ENCODE measurements around the gene SLC52A1. TPM values are rescaled to one million over a fixed set of nuclear protein-coding genes. Genes with fewer than 3 reads are reported as not detected.

The SLC52A1 gene
- total and polyA plus RNA-seq, 2 of the 13 experiments (the other 11 are each of a cell fraction or from before 2014, with no cell fraction given) = 0.03 to 0.13 TPM

DNA sequence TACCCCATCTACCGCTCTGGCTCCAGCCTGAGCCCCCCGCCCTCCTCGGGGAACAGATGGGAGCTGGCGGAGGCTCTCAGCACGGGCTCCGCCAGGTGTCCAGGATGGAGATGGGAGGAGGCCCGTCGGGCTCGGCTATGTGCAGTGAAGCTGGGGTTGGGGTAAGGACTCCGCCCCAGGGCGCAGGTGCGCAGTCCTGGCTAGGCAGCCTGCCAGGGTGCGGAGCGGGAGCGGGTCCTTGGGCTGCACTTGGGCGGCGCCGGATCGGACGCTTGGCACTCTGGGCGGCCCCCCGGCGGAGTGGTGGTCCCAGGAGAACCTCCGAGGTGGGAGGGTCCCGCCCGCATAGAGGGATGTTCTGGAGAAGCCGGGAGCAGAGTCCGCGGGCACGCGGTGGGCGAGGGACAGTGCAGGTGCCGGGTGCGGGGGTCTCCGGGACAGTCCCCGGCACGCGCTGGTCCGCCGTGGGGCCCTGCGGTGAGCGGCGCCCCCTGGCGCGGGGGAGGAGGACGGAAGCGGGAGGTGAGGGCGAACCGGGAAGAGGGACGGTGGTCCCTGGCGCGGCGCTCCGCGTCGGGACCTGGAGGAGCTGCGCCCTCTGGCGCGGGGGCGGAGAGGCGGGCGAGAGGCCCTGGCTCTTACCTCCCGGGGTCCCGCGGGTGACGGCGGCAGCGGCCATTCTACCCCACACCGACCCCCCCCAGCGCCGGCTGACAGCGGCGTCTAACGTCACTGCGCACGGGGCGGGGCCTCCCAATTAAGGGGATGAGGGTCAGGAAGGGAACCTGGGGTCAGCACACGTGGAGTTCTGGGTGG, 48.1 kb downstream of the SLC52A1 start, which contains the start of gene CAMTA2 (continued):
- TF ChIP-seq, protein P1, sequence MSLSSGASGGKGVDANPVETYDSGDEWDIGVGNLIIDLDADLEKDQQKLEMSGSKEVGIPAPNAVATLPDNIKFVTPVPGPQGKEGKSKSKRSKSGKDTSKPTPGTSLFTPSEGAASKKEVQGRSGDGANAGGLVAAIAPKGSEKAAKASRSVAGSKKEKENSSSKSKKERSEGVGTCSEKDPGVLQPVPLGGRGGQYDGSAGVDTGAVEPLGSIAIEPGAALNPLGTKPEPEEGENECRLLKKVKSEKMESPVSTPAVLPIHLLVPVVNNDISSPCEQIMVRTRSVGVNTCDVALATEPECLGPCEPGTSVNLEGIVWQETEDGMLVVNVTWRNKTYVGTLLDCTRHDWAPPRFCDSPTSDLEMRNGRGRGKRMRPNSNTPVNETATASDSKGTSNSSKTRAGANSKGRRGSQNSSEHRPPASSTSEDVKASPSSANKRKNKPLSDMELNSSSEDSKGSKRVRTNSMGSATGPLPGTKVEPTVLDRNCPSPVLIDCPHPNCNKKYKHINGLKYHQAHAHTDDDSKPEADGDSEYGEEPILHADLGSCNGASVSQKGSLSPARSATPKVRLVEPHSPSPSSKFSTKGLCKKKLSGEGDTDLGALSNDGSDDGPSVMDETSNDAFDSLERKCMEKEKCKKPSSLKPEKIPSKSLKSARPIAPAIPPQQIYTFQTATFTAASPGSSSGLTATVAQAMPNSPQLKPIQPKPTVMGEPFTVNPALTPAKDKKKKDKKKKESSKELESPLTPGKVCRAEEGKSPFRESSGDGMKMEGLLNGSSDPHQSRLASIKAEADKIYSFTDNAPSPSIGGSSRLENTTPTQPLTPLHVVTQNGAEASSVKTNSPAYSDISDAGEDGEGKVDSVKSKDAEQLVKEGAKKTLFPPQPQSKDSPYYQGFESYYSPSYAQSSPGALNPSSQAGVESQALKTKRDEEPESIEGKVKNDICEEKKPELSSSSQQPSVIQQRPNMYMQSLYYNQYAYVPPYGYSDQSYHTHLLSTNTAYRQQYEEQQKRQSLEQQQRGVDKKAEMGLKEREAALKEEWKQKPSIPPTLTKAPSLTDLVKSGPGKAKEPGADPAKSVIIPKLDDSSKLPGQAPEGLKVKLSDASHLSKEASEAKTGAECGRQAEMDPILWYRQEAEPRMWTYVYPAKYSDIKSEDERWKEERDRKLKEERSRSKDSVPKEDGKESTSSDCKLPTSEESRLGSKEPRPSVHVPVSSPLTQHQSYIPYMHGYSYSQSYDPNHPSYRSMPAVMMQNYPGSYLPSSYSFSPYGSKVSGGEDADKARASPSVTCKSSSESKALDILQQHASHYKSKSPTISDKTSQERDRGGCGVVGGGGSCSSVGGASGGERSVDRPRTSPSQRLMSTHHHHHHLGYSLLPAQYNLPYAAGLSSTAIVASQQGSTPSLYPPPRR (CRISPR knock-in tag; IDR thresholded peaks at IDR 0.05; ENCODE audit: borderline replicate concordance) = no peak
- TF ChIP-seq, protein P2, sequence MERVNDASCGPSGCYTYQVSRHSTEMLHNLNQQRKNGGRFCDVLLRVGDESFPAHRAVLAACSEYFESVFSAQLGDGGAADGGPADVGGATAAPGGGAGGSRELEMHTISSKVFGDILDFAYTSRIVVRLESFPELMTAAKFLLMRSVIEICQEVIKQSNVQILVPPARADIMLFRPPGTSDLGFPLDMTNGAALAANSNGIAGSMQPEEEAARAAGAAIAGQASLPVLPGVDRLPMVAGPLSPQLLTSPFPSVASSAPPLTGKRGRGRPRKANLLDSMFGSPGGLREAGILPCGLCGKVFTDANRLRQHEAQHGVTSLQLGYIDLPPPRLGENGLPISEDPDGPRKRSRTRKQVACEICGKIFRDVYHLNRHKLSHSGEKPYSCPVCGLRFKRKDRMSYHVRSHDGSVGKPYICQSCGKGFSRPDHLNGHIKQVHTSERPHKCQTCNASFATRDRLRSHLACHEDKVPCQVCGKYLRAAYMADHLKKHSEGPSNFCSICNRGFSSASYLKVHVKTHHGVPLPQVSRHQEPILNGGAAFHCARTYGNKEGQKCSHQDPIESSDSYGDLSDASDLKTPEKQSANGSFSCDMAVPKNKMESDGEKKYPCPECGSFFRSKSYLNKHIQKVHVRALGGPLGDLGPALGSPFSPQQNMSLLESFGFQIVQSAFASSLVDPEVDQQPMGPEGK (CRISPR knock-in tag; IDR thresholded peaks at IDR 0.05) = peak; percentile 84
- TF ChIP-seq ZNF607 (CRISPR knock-in tag; IDR thresholded peaks at IDR 0.05; ENCODE audit: borderline replicate concordance) (peak; percentile 81), NKX3-1 (CRISPR knock-in tag; IDR thresholded peaks at IDR 0.05) (peak; percentile 82), HMG20A (CRISPR knock-in tag; IDR thresholded peaks at IDR 0.05; ENCODE audit: borderline replicate concordance) (no peak; the same call in 1 of the 2 replicates), ZZZ3 (CRISPR knock-in tag; IDR thresholded peaks at IDR 0.05; ENCODE audit: borderline replicate concordance) (no peak), HCFC1 (IDR thresholded peaks at IDR 0.05; ENCODE audit: low read depth, low read length) (no peak), ZNF441 (CRISPR knock-in tag; IDR thresholded peaks at IDR 0.05; ENCODE audit: borderline replicate concordance) (0 out of 2 replicates have a peak, but pooled peaks have one; percentile 38), GPN1 (CRISPR knock-in tag; IDR thresholded peaks at IDR 0.05; ENCODE audit: borderline replicate concordance) (no peak), KLF11 (CRISPR knock-in tag; IDR thresholded peaks at IDR 0.05) (0 out of 2 replicates have a peak, but pooled peaks have one; percentile 27), NPAS2 (CRISPR knock-in tag; IDR thresholded peaks at IDR 0.05; ENCODE audit: borderline replicate concordance) (no peak), AGO2 (optimal IDR thresholded peaks at IDR 0.05; ENCODE audit: low read depth, low read length) (peak; percentile 75), SP4 (CRISPR knock-in tag; IDR thresholded peaks at IDR 0.05) (peak; percentile 60; the same call in 1 of the 2 replicates), ZBTB7B (CRISPR knock-in tag; IDR thresholded peaks at IDR 0.05) (peak; percentile 99), YEATS4 (CRISPR knock-in tag; IDR thresholded peaks at IDR 0.05; ENCODE audit: borderline replicate concordance) (peak; percentile 84; the same call in 1 of the 2 replicates), KMT2A (CRISPR knock-in tag; IDR thresholded peaks at IDR 0.05) (peak; percentile 67; the same call in 1 of the 2 replicates)
- TF ChIP-seq, protein P3, sequence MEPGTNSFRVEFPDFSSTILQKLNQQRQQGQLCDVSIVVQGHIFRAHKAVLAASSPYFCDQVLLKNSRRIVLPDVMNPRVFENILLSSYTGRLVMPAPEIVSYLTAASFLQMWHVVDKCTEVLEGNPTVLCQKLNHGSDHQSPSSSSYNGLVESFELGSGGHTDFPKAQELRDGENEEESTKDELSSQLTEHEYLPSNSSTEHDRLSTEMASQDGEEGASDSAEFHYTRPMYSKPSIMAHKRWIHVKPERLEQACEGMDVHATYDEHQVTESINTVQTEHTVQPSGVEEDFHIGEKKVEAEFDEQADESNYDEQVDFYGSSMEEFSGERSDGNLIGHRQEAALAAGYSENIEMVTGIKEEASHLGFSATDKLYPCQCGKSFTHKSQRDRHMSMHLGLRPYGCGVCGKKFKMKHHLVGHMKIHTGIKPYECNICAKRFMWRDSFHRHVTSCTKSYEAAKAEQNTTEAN (CRISPR knock-in tag; conservative IDR thresholded peaks at IDR 0.05) = no peak; the same call in 1 of the 2 replicates

Data from HepG2 (cell line).